GM19463 (cell line): ENCODE measurements around the gene ANAPC4.

Experiments
- ATAC-seq: cut with Tn5 transposase; IDR thresholded peaks from one replicate; pipeline ENCODE4 v1.9.1; 2021; ENCODE audit warnings: mild to moderate bottlenecking, moderate library complexity; ENCODE audit not compliant: unreplicated experiment

The ANAPC4 gene

DNA sequence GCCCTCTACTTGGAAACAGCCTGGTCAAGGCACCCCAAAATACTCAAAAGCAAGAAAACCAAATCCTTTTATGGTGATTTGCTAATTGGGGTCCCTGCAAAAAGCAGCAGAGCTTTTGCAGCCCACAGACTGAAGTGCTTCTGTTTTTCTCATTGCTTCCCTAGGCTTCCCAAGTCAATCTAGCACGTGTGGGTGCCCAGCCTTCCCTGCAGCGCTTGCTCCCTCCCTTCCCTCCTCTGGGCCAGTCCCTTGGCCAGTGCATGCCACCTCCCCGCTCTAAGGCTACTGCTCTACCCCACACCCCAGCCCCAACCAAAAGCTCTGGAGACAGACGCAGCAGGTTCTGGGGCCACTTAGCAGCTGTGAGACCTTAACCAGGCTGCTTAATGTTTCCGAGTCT lies 53.6 kb downstream of the ANAPC4 start:
- ATAC-seq = no peak

DNA sequence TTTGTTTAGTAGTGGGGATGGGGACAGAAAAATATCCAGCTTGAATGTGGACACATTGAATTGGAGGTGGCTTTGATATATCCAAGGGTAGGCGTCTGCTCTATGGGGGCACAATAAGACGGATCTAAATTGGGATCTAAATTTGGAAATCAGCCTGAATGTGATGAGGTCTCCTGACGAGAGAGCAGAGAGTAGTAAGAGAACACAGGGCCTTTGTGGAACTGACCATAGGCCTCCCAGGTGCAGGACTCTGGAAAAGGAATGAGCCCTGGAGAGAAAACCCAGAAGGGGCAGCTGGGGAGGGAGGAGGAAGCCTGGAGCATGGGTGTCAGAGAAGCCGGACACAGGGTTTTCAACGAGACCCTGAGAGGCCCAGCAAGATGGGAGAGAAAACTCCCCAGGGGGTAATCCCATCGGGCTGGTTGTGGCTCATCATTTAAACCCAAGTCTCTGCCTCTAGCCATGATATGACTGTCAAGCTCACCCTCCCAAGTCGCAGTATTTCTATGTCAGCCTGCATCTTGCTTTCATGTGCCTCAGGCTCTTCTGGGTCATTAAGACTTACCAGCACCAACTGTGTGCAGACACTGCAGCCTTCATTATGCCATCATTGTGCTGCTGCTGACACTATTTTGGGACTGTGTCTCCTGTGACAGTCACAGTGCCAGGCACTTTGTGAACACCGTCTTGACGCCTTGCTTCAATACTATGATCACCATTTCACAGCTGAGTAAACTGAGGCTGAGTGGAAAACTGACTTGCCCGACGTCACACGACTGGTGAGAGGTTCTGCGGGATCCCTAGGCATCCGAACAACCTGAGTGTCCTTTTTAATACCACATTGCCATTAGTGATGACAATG lies 57.1 kb downstream of the ANAPC4 start:
- ATAC-seq = no peak

DNA sequence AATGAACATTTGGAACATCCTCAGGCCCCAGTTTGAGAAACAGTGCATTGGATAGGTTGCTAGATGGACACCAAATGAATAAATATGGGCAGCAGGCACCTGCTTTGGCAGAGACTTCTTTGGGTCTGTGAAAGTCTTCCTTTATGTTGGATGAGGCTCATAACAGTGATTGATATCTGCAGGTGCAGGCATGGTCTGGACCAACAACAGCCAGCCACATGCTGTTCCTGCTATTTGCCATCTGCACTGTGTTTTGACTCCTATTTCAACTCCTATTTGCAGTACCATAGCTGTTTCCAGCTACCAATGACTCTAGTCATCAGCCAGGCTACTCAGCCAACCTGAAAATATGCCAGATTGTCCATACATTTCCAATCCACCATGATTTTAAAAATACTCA lies 60.9 kb downstream of the ANAPC4 start:
- ATAC-seq = no peak

DNA sequence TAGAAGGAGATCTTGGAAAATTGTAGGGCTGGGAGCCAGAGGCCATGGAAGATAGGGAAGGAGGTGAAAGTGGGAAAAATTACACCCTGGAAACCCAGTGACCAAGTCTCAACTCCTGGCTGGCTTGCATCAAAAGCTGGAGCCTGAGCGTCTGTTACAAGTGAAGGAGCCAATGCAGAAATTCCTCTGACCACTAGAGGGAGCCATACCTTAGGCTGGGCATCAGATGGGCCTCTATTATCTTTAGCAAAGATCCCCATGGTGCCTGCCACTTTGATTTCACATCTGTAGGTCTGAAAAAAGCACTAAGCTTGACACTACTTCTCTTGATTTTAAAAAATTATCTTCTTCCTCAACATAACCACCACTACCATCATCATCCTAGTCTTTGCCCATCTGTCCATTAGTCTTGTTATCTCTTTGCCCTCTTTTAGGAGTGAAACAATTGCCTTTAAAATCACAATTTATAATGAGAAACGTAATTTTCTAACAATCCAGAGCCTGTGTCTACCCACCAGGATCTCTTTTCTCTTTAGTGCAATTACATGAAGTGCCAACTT lies 62.9 kb downstream of the ANAPC4 start:
- ATAC-seq = peak; percentile 86

DNA sequence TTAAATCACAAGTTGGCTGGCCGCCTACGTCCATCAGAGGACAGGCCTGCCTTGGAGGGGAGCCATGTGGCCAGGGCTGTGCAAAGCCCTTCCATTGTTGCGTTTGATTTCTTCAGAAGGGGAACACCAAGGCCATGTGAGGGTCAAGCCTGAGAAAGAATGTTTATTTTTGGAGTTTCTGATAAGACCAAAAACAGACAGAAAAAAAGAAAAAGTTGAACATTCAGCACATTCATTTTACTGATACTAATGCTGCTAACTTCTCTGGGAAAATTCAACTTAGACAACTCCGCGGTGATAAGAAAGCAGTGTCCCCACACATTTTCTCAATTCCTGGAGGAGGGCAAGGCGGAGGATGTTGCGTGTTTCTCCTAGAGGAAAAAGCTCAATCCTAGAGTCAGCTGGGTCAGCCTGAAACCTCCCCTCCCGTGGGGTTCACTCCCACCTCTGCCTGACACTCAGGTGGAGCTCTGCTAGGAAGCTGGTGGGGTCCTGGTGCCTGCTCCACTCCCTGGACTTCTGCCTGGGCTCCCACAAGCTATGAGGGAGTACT lies 63.5 kb downstream of the ANAPC4 start:
- no peak for ATAC-seq

DNA sequence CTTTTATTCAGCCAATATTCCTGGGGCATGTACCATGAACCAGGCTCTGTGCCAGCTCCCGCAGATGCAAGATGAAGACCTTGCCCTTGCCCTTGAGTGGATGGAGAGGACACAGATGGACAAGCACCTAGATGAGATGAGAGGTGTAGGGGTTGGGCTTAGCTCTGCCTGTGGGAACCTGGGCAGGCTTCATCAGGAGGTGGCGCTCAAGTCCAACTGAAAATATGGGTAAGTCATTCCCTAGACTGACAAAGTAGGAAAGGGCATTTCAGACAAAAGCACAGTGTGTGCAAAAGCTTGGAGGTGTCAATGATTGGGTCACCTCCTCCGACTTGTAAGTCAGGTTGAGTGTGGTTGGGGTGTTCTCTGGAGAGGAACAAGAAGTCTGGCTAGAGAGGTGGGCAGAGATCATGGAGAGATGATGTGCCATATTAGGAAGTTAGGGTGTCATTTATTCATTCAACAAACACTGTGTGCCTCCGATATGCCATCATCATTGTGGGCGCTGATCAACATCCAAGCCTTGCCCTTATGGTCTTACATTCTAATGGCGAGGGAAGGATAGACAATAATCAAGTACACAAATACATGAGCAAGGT lies 64.6 kb downstream of the ANAPC4 start:
- ATAC-seq = no peak

DNA sequence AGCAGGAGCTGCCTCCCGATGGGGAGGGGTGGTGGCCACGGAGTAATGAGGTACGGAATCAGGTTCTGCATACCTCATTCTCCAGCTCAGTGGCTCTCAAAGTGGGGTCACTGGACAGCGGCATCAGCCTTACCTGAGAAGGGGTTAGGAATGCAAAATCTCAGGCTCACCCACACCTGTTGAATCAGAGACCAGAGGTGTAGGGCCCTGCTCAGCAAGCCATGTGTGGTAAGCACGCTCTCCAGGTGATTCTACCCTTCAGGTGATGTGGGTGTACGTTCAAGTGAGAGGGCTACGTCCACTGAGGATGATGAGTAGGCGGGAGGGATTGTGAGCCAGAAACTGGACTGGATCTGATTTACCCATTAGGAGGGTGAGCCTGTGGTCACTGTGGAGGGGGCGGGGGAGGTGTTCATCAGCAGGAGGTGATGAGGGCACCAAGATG lies 65.8 kb downstream of the ANAPC4 start:
- ATAC-seq = no peak

DNA sequence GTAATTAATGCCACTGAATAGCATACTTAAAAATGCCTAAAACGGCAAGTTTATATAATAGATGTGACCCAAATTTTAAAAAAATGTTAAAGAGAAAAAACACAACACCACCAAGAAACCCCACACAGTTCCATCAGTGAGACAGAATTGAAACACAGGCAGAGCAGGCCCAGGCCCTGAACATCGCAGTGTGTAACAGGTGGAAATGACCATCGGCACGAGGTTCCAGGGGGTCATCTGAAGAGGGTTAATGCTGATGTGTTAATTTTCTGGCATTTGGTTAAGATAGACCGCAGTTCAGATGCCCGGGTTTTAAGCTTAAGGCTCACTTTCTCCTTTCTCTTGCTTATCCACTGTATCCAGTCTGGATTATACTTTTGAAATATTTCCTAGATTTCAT lies 66.8 kb downstream of the ANAPC4 start:
- no peak for ATAC-seq

DNA sequence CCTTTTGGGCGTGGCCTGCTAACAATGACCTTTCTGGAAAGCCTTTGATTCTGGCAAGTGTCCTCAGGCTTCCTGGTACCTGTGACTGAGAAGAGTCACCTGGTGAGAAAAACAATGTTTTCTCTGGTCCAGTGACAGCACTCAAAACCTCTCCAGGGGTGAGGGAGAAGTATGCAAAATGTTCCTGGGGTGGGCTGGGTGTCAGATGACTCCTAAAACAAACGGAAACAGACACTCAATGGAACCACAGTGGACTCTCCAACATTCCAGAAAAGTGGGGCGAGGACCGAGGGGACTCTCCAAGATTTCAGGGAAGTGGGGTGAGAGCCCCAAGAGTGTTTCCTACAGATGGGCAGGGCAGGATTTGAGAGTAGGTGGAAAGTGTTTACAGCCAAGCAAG lies 69.5 kb downstream of the ANAPC4 start:
- no peak for ATAC-seq

DNA sequence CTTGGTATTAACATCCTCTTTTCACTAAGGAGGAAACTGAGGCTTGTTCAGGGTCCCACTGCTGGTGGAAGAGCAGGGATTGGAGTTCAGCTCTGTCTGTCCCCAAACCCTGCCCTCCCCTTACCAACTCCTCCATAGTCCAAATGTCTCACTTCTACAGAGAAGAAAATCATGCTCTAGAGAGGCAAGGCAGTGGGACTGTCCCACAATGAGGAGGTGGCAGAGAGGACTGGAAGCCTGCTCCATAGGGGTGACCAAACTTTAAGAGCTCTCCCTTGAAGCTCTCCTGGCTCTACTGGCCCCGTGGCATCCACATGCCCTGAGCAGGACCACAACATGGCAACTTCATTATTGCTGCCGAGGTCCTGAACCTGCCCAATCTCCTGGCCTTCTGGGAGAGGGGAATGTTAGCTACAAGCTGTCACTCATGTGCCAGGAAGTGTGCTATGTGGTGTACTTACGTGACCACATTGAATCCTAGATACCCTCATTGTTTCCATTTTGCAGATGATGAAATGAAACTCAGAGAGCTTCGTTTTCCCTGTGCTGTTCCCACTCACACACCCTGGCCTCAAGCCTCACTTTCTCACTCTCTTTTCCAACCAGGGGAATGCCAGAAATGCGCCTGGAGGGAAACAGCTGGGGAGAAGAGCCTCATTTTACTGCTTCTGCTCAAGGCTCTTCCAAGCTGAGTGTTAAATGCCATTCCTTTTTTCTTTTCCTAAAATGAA lies 71.5 kb downstream of the ANAPC4 start:
- no peak for ATAC-seq

DNA sequence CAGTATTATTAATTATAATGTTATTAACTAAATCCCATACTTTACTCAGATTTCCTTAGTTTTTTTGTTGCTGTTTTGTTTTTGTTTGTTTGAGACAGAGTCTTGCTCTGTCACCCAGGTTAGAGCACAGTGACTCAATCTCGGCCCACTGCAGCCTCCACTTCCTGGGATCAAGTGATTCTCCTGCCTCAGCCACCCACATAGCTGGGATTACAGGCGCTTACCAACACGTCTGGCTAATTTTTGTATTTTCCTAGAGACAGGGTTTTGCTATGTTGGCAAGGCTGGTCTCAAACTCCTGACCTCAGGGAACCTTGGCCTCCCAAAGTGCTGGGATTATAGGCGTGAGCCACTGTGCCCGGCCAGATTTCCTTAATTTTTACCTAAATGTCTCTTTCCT lies 72.2 kb downstream of the ANAPC4 start:
- no peak for ATAC-seq

DNA sequence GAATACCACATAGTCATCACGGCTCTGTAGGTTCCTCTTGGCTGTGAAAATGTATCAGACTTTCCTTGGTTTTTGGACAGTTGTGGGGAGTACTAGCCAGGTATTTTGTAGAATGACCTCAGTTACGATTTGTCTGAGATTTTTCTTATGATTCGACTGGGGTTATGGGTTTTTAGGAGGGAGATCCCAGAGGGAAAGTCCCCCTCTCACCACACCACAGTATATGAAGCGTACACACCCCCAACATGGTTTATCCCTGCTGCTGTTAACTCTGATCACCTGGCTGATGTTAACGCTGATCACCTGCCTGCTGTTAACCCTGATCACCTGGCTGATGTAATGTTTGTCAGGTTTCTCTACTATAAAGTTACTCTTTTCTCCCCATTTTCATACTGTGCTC lies 72.6 kb downstream of the ANAPC4 start:
- peak; percentile 87 for ATAC-seq

DNA sequence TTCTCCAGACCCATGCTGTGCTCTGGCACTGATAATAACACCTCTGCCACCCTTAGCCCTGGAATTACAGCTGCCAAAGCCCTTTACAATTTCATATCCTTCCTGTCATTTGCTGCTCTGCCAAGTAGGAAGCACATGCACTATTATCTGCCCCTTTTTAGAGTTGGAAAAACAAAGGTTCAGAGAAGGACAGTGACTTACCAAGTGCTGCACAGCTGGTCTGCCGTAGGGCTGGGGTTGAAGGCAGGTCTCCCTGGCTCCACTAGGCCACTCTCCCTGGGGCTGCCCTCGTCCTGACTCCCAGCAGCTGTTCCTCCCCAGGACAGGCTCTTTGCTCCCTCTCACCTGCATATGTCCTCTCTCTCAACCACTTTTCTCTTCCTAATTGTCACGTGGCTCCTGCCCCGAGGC lies 73.4 kb downstream of the ANAPC4 start:
- no peak for ATAC-seq

DNA sequence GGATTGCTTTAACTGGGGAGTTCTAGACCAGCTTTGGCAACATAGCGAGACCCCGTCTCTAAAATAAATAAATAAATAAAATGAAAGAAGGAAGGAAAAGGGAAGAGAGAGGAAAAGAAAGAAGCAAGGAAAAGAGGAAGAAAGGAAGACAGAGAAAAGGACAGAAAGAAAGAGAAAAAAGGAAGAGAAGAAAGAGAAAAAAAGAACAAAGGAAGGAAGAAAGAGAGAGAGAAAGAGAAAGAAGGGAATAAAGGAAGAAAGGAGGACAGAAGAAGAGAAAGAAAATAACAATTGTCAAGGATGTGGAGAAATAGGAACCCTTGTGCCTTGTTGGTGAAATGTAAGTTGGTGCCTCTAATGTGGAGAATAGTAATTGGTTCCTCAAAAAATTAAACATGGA lies 74.6 kb downstream of the ANAPC4 start:
- no peak for ATAC-seq

DNA sequence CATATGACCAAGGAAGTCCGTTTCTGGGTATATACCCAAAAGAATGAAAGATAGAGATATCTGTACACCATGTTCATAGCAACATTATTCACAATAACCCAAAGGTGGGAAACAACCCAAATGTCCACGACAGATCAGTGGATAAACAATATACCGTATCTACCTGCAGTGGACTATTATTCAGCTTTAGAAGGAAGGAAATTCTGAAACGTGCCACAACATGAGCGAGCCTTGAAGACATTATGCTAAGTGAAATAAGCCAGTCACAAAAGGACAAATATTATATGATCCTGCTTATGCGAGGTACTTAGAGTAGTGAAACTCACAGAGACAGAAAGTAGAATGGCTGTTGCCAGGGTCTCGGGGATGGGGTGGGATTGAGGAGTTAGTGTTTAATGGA lies 75.0 kb downstream of the ANAPC4 start:
- ATAC-seq = no peak

DNA sequence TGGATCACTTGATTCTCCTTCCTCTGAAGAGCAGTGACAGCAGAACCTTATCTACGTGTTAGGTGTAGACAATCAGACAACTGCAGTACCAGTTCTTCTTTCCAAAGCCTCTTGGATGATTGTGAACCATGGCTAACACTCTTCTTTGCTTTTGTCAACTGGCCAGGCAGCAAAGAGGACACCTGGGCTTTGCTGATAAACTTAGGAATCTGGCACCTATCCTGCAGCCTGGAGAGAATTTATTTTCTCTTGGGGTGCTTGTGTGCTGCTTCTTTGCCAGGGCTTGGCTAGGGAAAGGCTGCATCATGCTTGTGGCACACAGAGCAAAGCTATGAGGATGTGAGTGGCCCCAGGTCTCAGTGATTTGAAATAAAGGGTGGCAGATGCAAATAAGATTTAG lies 77.4 kb downstream of the ANAPC4 start:
- no peak for ATAC-seq

DNA sequence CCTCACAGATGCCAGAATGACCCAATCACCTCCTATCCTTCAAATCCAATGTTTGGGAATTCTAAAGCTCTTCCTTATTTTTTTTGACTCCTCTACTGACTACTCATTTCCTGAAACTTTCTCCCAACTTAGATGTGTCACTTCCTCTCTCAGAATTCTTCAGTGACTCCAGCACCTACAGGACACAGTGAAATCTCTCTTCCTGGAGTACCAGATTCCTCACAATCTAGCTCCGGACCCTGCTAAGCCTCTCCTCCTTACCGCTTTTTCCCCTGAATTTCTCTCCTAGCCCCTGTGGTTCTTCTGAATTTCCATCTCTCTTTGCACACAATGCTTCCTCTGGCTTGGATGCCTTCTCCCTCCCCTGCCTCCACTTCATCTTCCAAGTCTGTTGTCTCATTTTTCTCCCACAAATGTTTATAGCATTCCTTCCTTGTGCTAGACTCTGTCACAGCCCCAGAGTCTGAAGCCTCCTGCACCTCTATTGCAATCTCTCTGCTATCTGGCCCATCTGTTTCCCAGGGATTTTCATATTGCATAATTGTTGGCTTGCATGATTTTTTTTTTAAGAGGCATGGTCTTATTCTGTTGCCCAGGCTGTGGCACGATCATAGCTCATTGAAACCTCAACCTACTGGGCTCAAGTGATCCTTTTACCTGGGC lies 80.1 kb downstream of the ANAPC4 start:
- no peak for ATAC-seq

DNA sequence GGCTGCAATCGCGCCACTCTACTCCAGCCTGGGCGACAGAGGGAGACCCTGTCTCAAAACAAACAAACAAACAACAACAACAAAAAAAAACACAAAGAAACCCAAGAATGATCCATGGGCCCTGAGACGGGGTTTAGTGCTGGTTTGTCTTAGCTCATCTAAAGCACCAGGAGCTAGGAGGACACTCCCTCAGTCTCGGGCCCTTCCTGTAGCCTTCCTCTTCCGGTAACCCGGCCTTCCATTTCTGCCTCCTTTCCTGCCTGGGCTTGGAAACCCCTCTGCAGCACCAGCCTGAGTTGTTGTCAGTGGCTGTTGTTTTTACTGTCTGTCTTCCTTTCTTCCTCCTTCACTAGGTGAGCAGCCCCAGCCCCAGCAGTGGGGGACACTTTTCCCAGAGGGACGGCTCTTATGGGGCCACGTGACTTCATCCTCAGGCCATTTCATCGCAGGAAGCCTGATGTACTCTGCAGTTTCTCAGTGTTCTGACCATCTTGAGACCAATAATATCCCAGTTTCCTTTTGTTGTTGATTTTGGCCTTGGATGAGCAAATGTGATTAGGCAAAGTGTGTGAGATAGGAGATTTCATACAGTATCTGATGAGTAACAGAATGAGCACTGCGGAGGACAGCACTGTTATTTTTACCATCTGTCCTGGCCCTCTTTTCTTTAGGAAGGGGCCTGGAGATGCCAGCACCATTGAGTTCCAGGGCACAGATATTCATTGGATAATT lies 90.1 kb downstream of the ANAPC4 start:
- ATAC-seq = no peak

DNA sequence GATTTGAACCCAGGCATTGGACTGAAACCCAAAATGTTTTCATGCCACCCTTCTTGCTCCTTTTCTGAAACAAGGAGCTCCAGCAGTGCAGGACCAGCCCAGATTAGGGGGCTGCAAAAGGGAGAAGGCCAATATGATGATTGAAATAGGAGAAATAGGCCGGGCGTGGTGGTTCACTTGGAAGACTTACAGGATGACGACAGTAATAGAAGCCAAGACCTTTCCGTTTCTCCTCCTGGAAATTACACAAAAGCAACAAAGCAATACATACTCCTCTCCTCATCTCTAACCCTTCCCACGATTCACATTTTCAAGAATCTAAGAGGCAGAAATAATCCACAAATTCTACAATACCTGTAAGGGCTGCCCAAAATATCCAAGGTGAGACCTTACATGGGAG lies 90.8 kb downstream of the ANAPC4 start:
- no peak for ATAC-seq
